GM21576 (cell line): ENCODE measurements around the gene CBLL1.
A peak's percentile ranks its signal among the peaks of the same experiment; 100 is the strongest.

Experiments
- ATAC-seq: cut with Tn5 transposase; IDR thresholded peaks from one replicate; pipeline ENCODE4 v1.9.1; 2021; ENCODE audit warnings: mild to moderate bottlenecking, moderate library complexity; ENCODE audit not compliant: unreplicated experiment

Gene CBLL1

GRCh38 chr7:107742678-107743566, 1.0 kb upstream of the CBLL1 start:
- peak; percentile 36 for ATAC-seq

- ATAC-seq: peak; percentile 30
These were observed 406 bp downstream of the CBLL1 start for GRCh38 chr7:107744345-107744750.

DNA sequence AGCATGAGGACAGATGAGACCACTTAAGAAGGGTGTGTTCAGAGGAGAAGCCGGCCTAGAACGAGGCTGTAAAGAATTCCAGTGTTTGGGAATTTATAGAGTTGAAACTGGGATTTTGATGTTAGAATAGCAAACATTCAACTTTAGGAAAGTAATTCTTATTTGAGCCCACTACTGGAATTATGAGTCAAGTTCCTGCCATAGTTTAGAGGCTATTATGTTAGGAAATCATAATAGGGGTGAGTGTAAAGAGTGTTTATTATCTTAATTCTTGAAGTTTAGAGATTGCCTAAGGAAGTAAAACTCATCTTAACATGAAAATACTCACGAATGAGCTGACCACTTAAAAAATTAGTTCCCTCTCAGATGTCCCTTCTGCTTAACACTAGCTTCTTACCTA, 2.1 kb downstream of the CBLL1 start:
- ATAC-seq: no peak

DNA sequence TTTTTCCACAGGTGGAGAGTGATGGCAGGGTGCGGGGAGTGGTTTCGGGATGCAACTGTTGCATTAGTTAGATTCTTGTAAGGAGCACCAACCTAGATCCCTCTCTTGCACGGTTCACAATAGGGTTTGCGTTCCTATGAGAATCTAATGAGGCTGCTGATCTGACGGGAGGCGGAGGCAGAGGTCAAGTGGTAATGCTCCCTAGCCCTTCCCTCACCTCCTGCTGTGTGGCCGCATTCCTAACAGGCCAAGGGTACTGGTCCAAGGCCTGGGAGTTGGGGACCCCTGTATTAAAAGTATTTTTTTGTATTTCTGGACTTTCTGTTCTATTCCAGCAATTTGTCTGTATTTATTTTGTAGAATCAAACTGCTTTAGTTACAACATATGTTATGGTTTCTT, 7.2 kb downstream of the CBLL1 start:
- no peak for ATAC-seq

GRCh38 chr7:107754642-107755041, 10.7 kb downstream of the CBLL1 start:
- no peak for ATAC-seq

- ATAC-seq: no peak
These were observed 14.7 kb downstream of the CBLL1 start for GRCh38 chr7:107758667-107759066.

- no peak for ATAC-seq
These were observed 23.4 kb downstream of the CBLL1 start for GRCh38 chr7:107767391-107767790.

DNA sequence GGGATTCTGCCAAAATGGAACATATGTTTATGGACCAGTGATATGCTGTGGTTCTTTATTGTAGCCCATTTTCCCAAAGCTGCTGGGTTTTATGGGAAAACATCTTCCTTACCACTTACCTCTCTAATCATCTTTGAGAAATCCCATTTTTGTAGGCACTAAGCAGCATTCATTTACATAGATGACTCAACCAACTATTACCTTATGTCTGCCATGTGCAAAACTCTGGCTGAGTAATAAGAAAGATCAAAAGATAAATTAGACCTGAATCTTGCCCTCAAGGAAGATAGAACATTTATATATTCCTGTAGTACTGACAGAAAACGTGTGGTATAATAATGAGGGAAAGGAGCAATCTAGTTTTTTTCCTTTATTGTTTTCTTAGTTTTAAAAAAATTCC, 24.3 kb downstream of the CBLL1 start:
- ATAC-seq: no peak

- ATAC-seq: no peak
These were observed 29.1 kb downstream of the CBLL1 start for GRCh38 chr7:107773027-107773426.

DNA sequence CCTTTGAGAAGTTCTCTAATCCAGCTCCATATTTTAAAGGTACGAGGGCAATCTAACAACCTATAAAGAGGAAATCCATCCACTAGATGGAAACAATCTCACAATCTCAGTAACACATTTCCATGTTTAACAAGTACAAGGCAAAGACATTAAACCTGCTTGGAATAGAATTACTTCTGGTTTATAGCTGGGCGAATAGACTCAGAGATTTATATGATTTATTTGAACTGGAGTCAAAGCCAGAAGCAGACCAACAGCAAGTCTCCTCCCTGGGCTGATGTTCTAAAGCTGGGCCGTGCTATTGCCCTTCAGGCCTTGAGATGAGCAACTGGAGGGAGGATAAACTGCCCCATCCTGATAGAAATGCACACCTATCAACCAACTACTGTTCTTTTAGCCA, 33.8 kb downstream of the CBLL1 start:
- no peak for ATAC-seq

DNA sequence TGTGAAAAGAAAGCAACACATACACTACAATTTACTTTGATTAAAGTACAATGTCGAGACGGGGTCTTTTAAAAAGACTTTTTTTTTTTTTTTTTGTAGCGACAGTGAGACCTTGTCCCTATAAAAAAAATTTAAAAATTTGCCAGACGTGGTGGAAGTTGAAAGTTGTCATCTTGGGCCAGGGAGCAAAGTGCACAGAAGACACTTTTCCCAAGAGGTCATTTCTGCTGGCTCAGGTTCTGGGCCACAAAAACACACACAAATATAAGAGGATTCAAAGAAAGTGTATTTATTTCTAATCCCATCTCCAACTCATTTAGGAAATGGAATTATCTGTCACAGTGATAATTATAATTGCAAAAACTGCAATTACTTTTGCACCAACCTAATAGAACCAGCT, 34.3 kb downstream of the CBLL1 start:
- ATAC-seq: no peak

- no peak for ATAC-seq
These were observed 35.7 kb downstream of the CBLL1 start for GRCh38 chr7:107779647-107780099.

GRCh38 chr7:107782374-107782773, 38.4 kb downstream of the CBLL1 start:
- no peak for ATAC-seq

DNA sequence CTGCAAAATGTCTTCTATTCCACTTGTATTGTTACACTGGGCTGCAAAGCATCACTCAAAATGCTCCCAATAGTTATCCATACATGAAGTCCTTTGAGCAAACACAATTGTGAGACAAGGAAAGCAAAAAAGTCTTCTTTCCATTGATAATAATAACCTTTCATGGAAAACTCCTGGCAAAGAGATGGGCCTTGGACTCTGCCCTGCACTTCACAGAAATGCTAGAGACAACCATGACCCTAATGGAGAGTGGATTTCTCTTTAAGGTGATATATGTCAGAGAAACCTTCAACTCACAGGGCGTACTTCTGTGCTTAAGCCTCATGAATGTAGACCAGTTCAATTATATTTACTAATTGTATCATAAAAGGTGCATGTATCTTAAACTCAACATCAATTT, 39.7 kb downstream of the CBLL1 start:
- no peak for ATAC-seq

DNA sequence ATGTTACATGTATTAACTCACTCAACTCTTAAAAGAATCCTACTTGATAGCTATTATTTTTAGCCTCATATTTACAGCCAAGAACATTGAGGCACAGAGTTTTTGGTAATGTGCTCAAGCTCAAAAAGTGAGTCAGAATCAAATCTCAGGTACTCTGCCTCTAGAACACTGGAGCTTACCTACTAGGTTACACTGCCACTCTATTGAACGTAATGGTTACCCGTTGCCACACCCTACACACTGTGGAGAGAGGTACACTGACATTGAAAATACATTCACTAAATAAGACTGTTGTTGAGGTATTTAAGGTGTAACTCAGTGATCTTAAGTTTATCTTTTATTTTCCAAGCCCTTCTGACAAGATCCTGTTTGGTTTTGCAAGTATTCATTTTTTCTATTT, 41.2 kb downstream of the CBLL1 start:
- no peak for ATAC-seq

GRCh38 chr7:107785926-107786325, 42.0 kb downstream of the CBLL1 start:
- no peak for ATAC-seq

DNA sequence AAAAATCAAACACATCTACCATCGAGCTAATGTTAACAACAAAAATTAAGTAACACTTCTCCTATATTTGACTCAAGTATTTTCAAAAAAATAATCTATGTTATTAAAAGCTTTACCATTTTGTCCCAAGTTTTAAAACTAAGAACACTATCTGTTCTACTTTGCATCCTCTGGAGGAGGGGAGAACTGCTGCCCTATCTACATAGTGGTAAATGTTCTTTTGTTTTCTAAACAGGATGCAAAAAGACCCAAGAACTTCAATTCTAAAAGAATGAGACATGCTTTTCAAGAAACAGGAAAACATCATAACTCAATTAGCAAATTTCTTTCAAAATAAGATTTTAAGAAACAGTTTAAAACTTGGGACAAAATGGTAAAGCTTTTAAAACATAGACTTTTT, 44.3 kb downstream of the CBLL1 start:
- no peak for ATAC-seq

- no peak for ATAC-seq
These were observed 44.7 kb downstream of the CBLL1 start for GRCh38 chr7:107788662-107789061.

GRCh38 chr7:107789647-107790046, 45.7 kb downstream of the CBLL1 start:
- no peak for ATAC-seq

GRCh38 chr7:107792364-107792763, 48.4 kb downstream of the CBLL1 start:
- no peak for ATAC-seq

GRCh38 chr7:107799647-107800264, 55.8 kb downstream of the CBLL1 start:
- ATAC-seq: no peak

DNA sequence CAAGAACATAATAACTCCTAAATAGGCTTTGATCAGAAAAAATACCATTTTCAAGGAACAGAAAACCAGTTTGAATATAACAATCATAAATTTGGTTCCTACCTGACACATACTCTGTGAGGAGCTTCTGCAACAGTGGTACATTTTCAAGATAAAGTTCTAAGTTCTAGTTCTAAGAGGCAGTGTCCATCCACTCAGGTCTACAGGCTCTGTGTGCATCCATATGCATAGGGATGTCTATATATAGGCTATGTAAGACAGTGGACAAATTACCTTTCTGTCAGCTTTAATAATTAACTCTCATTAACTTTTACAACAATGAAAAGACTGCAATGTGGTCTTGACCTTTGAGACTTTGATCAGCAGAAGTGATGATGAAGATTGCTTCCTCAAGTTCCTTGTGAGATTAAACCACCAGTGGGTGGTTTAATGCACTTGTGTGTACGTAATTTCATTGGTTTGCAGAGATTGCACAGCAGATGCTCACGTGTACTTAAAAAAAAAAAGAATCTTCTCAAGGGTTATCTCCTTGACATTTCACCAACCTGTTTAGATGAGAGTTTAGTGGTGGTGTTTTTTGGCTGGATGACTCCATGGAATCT, 59.2 kb downstream of the CBLL1 start, which contains the start of gene SLC26A3:
Gene SLC26A3, minus strand, starts transcription at position 215 of the 602 bp plus-strand sequence. CDS start 8,714 bp downstream, outside the sequence.
- ATAC-seq: no peak
